MCF 10A (cell line): ENCODE results near the gene COPS3. TPM values are rescaled to one million over a fixed set of nuclear protein-coding genes. Genes with fewer than 3 reads are reported as not detected.
A peak's percentile ranks its signal among the peaks of the same experiment; 100 is the strongest.

ENCODE experiments used
- BruUV-seq: library from RNA; stranded (reverse); fragments of 400-500 nt; replicated peaks from 2 replicates; lab custom pipeline; 2021; lab: Mats Ljungman, UMichigan
- CTCF ChIA-PET: fragments of 300-600 bp; sonication (Branson Sonifier 250); formaldehyde crosslinking; extraction: SDS; loops from one replicate; lab custom pipeline; 2021; ENCODE audit warnings: antibody characterized with exemption, inconsistent platforms; lab: Yijun Ruan, JAX
- POLR2A ChIA-PET: fragments of 300-600, 350-650 bp; sonication (Branson Sonifier 250); formaldehyde crosslinking; extraction: SDS; loops from one replicate; lab custom pipeline; 2020; ENCODE audit warnings: antibody characterized with exemption, inconsistent platforms; lab: Yijun Ruan, JAX
- DNase-seq: peaks from one replicate; pipeline ENCODE4 v3.0.0-alpha.2; 2018; ENCODE audit not compliant: unreplicated experiment
- H3K27ac Mint-ChIP-seq: one replicate; pipeline ENCODE4 v1.8.0; 2022; ENCODE audit warnings: mild to moderate bottlenecking, low read depth, mixed read lengths; ENCODE audit not compliant: unreplicated experiment
- H3K27me3 Mint-ChIP-seq: one replicate; pipeline ENCODE4 v1.8.0; 2022; ENCODE audit warnings: mixed read lengths; ENCODE audit not compliant: insufficient read depth, unreplicated experiment
- H3K36me3 Mint-ChIP-seq: one replicate; pipeline ENCODE4 v1.8.0; 2022; ENCODE audit warnings: mild to moderate bottlenecking, moderate library complexity, mixed read lengths; ENCODE audit not compliant: insufficient read depth, unreplicated experiment
- H3K4me1 Mint-ChIP-seq: one replicate; pipeline ENCODE4 v1.8.0; 2022; ENCODE audit warnings: mixed read lengths; ENCODE audit not compliant: insufficient read depth, unreplicated experiment
- H3K4me3 Mint-ChIP-seq: one replicate; pipeline ENCODE4 v1.8.0; 2022; ENCODE audit warnings: mild to moderate bottlenecking, moderate library complexity, mixed read lengths; ENCODE audit not compliant: unreplicated experiment
- H3K9me3 Mint-ChIP-seq: one replicate; pipeline ENCODE4 v1.8.0; 2022; ENCODE audit warnings: mixed read lengths; ENCODE audit not compliant: unreplicated experiment
- intact Hi-C: fragments of 100-400 bp; cut with micrococcal nuclease; formaldehyde crosslinking; loops from 2 replicates; pipeline ENCODE4 v1.14.1; 2022
- total RNA-seq: library from RNA; stranded (reverse); gene quantifications from 2 replicates; pipeline ENCODE4 v1.2.3, GENCODE V29; 2022
- TF ChIP-seq, protein P1 (sequence below): fragments of 200-600 bp; IDR thresholded peaks from one replicate; pipeline ENCODE4 v1.8.0; 2022; ENCODE audit warnings: antibody characterized with exemption, mild to moderate bottlenecking; ENCODE audit not compliant: unreplicated experiment

COPS3 gene
- total RNA-seq, 1 experiment from 2014 or later, result 91.8 TPM

DNA sequence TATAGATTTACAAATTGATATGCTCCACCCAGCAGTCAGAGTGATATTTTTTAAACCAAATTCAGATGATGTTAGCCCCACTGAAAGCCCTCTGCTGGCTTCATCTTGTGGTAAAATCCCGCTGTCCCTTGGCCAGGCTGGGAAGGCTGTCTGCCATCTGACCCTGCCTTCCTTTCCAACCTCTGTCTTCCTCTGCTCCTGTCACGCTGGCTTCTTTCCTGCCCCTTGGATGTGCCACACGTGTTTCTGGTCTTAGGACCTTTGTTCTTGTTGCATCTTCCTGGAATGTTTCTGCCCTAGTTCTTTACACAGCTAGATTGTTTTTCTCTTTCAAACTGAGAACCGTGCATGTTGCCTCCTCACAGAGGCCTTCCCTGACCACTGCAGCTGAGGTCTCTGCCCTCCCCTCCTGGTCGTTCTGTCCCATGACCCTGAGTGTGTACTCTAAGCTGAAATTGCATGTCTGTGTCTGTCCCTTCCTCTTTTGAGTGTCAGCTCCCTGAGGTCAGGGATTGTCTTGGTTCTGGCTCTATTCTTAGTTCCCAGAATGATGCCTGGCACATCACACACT is 33.5 kb upstream of the COPS3 start:
- POLR2A ChIA-PET, result interaction anchor here (0.7 to 1.0 kb wide), 2 partner anchors 9 to 366 kb away, joined by 3 to 4 read pairs; no protein-coding TSS in a partner anchor
- no peak for DNase-seq
- Mint-ChIP-seq H3K27ac (no peak overlapping the region), H3K4me1 (no peaks in the 10 kb centered on the region), H3K9me3 (no peaks in the 10 kb centered on the region), H3K4me3 (no peak overlapping the region), H3K36me3 (peaks cover 14% of the 10 kb centered on the region), H3K27me3 (no peaks in the 10 kb centered on the region)
- CTCF ChIA-PET, result interaction anchor here (0.6 to 0.7 kb wide), 2 partner anchors 15 to 333 kb away, joined by 3 to 4 read pairs; no protein-coding TSS in a partner anchor
- no TSS peak for BruUV-seq
- intact Hi-C loops, result no loop called here
- TF ChIP-seq, protein P1, sequence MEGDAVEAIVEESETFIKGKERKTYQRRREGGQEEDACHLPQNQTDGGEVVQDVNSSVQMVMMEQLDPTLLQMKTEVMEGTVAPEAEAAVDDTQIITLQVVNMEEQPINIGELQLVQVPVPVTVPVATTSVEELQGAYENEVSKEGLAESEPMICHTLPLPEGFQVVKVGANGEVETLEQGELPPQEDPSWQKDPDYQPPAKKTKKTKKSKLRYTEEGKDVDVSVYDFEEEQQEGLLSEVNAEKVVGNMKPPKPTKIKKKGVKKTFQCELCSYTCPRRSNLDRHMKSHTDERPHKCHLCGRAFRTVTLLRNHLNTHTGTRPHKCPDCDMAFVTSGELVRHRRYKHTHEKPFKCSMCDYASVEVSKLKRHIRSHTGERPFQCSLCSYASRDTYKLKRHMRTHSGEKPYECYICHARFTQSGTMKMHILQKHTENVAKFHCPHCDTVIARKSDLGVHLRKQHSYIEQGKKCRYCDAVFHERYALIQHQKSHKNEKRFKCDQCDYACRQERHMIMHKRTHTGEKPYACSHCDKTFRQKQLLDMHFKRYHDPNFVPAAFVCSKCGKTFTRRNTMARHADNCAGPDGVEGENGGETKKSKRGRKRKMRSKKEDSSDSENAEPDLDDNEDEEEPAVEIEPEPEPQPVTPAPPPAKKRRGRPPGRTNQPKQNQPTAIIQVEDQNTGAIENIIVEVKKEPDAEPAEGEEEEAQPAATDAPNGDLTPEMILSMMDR, result no peak

- BruUV-seq, result no TSS peak
- H3K9me3 Mint-ChIP-seq, result no peaks in the 10 kb centered on the region
- intact Hi-C loops, result no loop called here
- no peak overlapping the region for H3K4me3 Mint-ChIP-seq
- H3K36me3 Mint-ChIP-seq, result peaks cover 14% of the 10 kb centered on the region
- ChIA-PET POLR2A (interaction anchor here (0.7 to 0.9 kb wide), 2 partner anchors 9 to 279 kb away, joined by 3 to 5 read pairs; no protein-coding TSS in a partner anchor), CTCF (interaction anchor here (0.6 to 1.8 kb wide), 7 partner anchors 18 to 1956 kb away, joined by 3 to 9 read pairs (median 3); no protein-coding TSS in a partner anchor)
- H3K27ac Mint-ChIP-seq, result no peak overlapping the region
- no peaks in the 10 kb centered on the region for H3K4me1 Mint-ChIP-seq
- peak; percentile 68 for DNase-seq
- TF ChIP-seq, protein P1, result peak; percentile 81
- no peaks in the 10 kb centered on the region for H3K27me3 Mint-ChIP-seq
Measured at GRCh38 chr17:17313350-17313991, 32.4 kb upstream of the COPS3 start.

GRCh38 chr17:17309356-17309755 is 28.3 kb upstream of the COPS3 start:
- TF ChIP-seq, protein P1, result no peak
- no TSS peak for BruUV-seq
- H3K27me3 Mint-ChIP-seq, result no peaks in the 10 kb centered on the region
- H3K4me3 Mint-ChIP-seq, result no peak overlapping the region
- POLR2A ChIA-PET, result no interaction called here
- no peak overlapping the region for H3K27ac Mint-ChIP-seq
- peaks cover 3% of the 10 kb centered on the region for H3K4me1 Mint-ChIP-seq
- no peak for DNase-seq
- H3K9me3 Mint-ChIP-seq, result no peaks in the 10 kb centered on the region
- intact Hi-C loops, result no loop called here
- CTCF ChIA-PET, result interaction anchor here (0.6 kb wide), 1 partner anchor 37 kb away, joined by 3 read pairs; no protein-coding TSS in a partner anchor
- peaks cover 14% of the 10 kb centered on the region for H3K36me3 Mint-ChIP-seq

DNA sequence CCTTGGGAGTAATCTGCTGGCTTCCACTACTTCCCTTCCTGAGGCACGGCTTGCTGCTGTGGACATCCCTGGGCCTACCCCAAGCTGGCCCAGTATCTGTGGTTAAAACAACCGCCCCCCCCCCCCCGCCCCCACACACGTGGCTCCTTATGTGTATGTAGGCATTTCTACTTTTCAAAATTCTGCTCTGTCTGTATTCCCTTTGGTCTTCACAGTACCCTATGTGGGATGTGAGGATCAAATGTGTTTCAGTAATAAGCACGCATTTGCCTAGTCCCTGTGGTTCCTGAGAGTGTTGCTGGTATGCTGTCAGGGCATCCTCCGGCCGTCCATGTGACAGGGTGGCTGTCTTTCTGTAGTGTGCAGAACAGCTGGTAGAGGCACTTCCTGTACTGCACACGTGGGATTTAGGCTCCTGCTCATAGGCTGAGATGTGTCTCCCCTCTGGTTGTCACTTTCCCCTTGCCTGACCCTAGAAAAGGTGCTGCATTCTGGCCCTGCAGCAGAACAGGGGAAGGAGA is 24.3 kb upstream of the COPS3 start:
- DNase-seq, result no peak
- CTCF ChIA-PET, result no interaction called here
- BruUV-seq, result no TSS peak
- Mint-ChIP-seq H3K4me1 (peaks cover 7% of the 10 kb centered on the region), H3K9me3 (no peaks in the 10 kb centered on the region), H3K27ac (no peak overlapping the region), H3K27me3 (no peaks in the 10 kb centered on the region), H3K4me3 (no peak overlapping the region), H3K36me3 (no peaks in the 10 kb centered on the region)
- POLR2A ChIA-PET, result interaction anchor here (1.0 to 1.5 kb wide), 2 partner anchors 8 to 24 kb away, joined by 5 read pairs; partner anchors contain the start of gene COPS3
- intact Hi-C loops, result no loop called here
- TF ChIP-seq, protein P1, result no peak
